ENCODE measurements around the gene ESF1. TPM values are rescaled to one million over a fixed set of nuclear protein-coding genes. Genes with fewer than 3 reads are reported as not detected.

The ESF1 gene
- total and polyA plus RNA-seq, 2 experiments from 2014 or later, result 20.5 to 71.7 TPM

GRCh38 chr20:13784271-13784892 is 337 bp downstream of the ESF1 start:
- Histone ChIP-seq H3K79me2 (replicated peaks; ENCODE audit: insufficient read depth) (peaks cover 88% of the 10 kb centered on the region), H3K4me1 (ENCODE audit: insufficient read depth) (peaks cover 17% of the 10 kb centered on the region), H3K27me3 (ENCODE audit: insufficient read depth) (no peaks in the 10 kb centered on the region), H3K9me2 (ENCODE audit: insufficient read depth) (no peaks in the 10 kb centered on the region), H2AFZ (peak overlapping the region; percentile 69; the same call in 1 of the 2 replicates), H3K27ac (ENCODE audit: low read depth) (peak overlapping the region; percentile 93), H3K4me2 (peak overlapping the region; percentile 92), H3F3A (replicated peaks; ENCODE audit: low read depth) (no peaks in the 10 kb centered on the region), H4K20me1 (replicated peaks; ENCODE audit: insufficient read depth) (0 out of 2 replicates have a peak, but pooled peaks cover 13% of the 10 kb centered on the region), H3K4me3 (peak overlapping the region; percentile 94), H3K36me3 (ENCODE audit: insufficient read depth) (peaks cover 27% of the 10 kb centered on the region)
- no peaks in the 10 kb centered on the region for H3K9me3 Mint-ChIP-seq
- peaks cover 59% of the 10 kb centered on the region for H3K36me3 Mint-ChIP-seq (ENCODE audit: low read depth)
- peaks cover 12% of the 10 kb centered on the region for H3K27me3 Mint-ChIP-seq (ENCODE audit: insufficient read depth, low read depth, poor library complexity)
- peaks cover 13% of the 10 kb centered on the region; the same call in 2 of the 3 replicates for H3K4me1 Mint-ChIP-seq
- DNase-seq (ENCODE audit: low spot score) (no peak), ATAC-seq (peak; percentile 52)
- H3K4me3 Mint-ChIP-seq, result peak overlapping the region; percentile 97
- TF ChIP-seq EZH2 (IDR thresholded peaks at IDR 0.05; ENCODE audit: low read depth, unreplicated experiment), result no peak
- no peak for TF ChIP-seq JUNB (IDR thresholded peaks at IDR 0.05; ENCODE audit: unreplicated experiment)
- TF ChIP-seq ZNF331 (CRISPR knock-in tag; IDR thresholded peaks at IDR 0.05; ENCODE audit: low read depth), result no peak
- TF ChIP-seq POLR2AphosphoS5 (IDR thresholded peaks at IDR 0.05; ENCODE audit: low read depth), result no peak; the same call in 1 of the 2 replicates
- no peak for TF ChIP-seq REST (IDR thresholded peaks at IDR 0.05; ENCODE audit: unreplicated experiment)
- H3K27ac Mint-ChIP-seq, result peak overlapping the region; percentile 98

GRCh38 chr20:13783528-13783927 is 1.2 kb downstream of the ESF1 start:
- H3K27ac ChIP-seq (ENCODE audit: low read depth), result no peak overlapping the region
- H3K4me3 Mint-ChIP-seq, result peak overlapping the region; percentile 97
- H3K36me3 ChIP-seq (ENCODE audit: insufficient read depth), result peaks cover 23% of the 10 kb centered on the region
- 0 out of 2 replicates have a peak, but pooled peaks cover 13% of the 10 kb centered on the region for H4K20me1 ChIP-seq (replicated peaks; ENCODE audit: insufficient read depth)
- H3K27ac Mint-ChIP-seq, result no peak overlapping the region
- no peaks in the 10 kb centered on the region for H3K9me3 Mint-ChIP-seq
- no peaks in the 10 kb centered on the region for H3F3A ChIP-seq (replicated peaks; ENCODE audit: low read depth)
- H3K27me3 Mint-ChIP-seq (ENCODE audit: insufficient read depth, low read depth, poor library complexity), result peaks cover 12% of the 10 kb centered on the region
- DNase-seq (ENCODE audit: low spot score) (peak; percentile 4), ATAC-seq (no peak)
- no peaks in the 10 kb centered on the region for H3K9me2 ChIP-seq (ENCODE audit: insufficient read depth)
- H3K4me3 ChIP-seq, result peak overlapping the region; percentile 94
- peaks cover 88% of the 10 kb centered on the region for H3K79me2 ChIP-seq (replicated peaks; ENCODE audit: insufficient read depth)
- peaks cover 53% of the 10 kb centered on the region for H3K36me3 Mint-ChIP-seq (ENCODE audit: low read depth)
- H3K27me3 ChIP-seq (ENCODE audit: insufficient read depth), result no peaks in the 10 kb centered on the region
- H2AFZ ChIP-seq, result no peak overlapping the region
- peaks cover 13% of the 10 kb centered on the region; the same call in 2 of the 3 replicates for H3K4me1 Mint-ChIP-seq
- H3K4me2 ChIP-seq, result peak overlapping the region; percentile 92
- H3K4me1 ChIP-seq (ENCODE audit: insufficient read depth), result peaks cover 17% of the 10 kb centered on the region
- TF ChIP-seq ZNF462 (CRISPR knock-in tag; IDR thresholded peaks at IDR 0.05) (no peak), ZNF331 (CRISPR knock-in tag; IDR thresholded peaks at IDR 0.05; ENCODE audit: low read depth) (no peak), CTCF (conservative IDR thresholded peaks at IDR 0.05; ENCODE audit: low read depth in 2 of 2) (no peak)
